SKM-1 (cell line): ENCODE data around the gene RPS6KB2.
A peak's percentile ranks its signal among the peaks of the same experiment; 100 is the strongest.
"Not testable (repeated sequence)": the region's sequence is repeated elsewhere in the genome, so short reads cannot be mapped to it uniquely, and the experiment has no call there.

ENCODE experiments used
- DNase-seq: peaks from one replicate; lab custom pipeline; 2025; ENCODE audit not compliant: unreplicated experiment; lab: John Stamatoyannopoulos, UW

RPS6KB2 gene

GRCh38 chr11:67397536-67397935 is 30.8 kb upstream of the RPS6KB2 start:
- DNase-seq, result no peak

- DNase-seq, result no peak
Measured at GRCh38 chr11:67397986-67398660, 30.2 kb upstream of the RPS6KB2 start.

- no peak for DNase-seq
Measured at GRCh38 chr11:67398661-67399563, 29.4 kb upstream of the RPS6KB2 start.

GRCh38 chr11:67400251-67400941 is 27.9 kb upstream of the RPS6KB2 start:
- DNase-seq, result no peak

- no peak for DNase-seq
Measured at GRCh38 chr11:67400942-67401494, 27.3 kb upstream of the RPS6KB2 start.

GRCh38 chr11:67401495-67402191 is 26.7 kb upstream of the RPS6KB2 start, which contains the start of gene PPP1CA:
PPP1CA (minus strand) TSS chr11:67401858; CDS start chr11:67401782, 76 bp downstream.
- DNase-seq, result peak; percentile 74

GRCh38 chr11:67402192-67402839 is 26.0 kb upstream of the RPS6KB2 start:
- not testable (repeated sequence) for DNase-seq

GRCh38 chr11:67403085-67403484 is 25.2 kb upstream of the RPS6KB2 start:
- not testable (repeated sequence) for DNase-seq

- no peak for DNase-seq
Measured at GRCh38 chr11:67404515-67405195, 23.6 kb upstream of the RPS6KB2 start.

GRCh38 chr11:67405196-67405567 is 23.1 kb upstream of the RPS6KB2 start:
- no peak for DNase-seq

- no peak for DNase-seq
Measured at GRCh38 chr11:67405688-67406339, 22.5 kb upstream of the RPS6KB2 start.

GRCh38 chr11:67406420-67406968 is 21.8 kb upstream of the RPS6KB2 start:
- no peak for DNase-seq

GRCh38 chr11:67406969-67407687 is 21.2 kb upstream of the RPS6KB2 start:
- no peak for DNase-seq

- DNase-seq, result no peak
Measured at GRCh38 chr11:67407688-67408163, 20.6 kb upstream of the RPS6KB2 start.

GRCh38 chr11:67408437-67409200 is 19.7 kb upstream of the RPS6KB2 start:
- no peak for DNase-seq

- no peak for DNase-seq
Measured at GRCh38 chr11:67409261-67409666, 19.0 kb upstream of the RPS6KB2 start.

- no peak for DNase-seq
Measured at GRCh38 chr11:67409781-67410368, 18.4 kb upstream of the RPS6KB2 start.
